Measurements from ENCODE around the gene PYY. TPM values are rescaled to one million over a fixed set of nuclear protein-coding genes. Genes with fewer than 3 reads are reported as not detected.

PYY gene
- total RNA-seq, 1 donor from 2014 or later: not detected

DNA sequence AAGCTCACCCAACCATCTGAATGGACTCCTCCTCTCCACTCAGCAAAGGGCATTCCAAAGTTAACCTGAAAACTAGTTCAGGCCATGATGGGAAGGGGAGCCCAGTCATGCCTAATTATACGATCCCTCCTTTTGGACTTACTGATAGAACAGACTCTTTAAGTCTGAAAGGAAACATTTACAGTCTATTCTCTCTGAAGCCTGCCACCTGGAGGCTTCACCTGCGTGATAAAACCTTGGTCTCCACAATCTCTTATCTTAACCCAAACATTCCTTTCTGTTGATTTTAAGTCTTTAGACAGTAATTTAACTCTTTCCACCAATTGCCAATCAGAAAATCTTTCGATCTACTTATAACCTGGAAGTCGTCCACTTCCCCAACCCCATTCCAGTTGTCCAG, 37.4 kb downstream of the PYY start:
- no peak for DNase-seq (ENCODE audit: low spot score)

DNA sequence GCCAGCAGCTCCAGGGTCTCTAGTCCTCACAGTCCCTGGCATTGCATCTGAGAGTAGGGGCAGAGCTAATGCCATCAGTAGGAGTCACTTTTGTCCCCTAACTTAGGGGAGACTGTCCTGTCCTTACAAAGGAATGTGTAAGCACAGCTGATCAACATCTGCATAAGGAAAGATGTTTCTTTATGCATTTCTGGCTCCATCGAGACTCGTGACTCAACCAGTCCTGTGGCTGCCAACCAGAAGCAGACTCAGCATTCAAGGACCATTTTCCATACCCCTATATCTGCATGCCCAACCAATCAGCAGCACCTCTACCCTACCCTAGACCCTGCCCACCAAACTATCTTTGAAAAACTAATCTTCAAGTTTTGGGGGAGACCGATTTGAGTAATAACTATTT, 38.2 kb downstream of the PYY start:
- DNase-seq (ENCODE audit: low spot score): no peak

DNA sequence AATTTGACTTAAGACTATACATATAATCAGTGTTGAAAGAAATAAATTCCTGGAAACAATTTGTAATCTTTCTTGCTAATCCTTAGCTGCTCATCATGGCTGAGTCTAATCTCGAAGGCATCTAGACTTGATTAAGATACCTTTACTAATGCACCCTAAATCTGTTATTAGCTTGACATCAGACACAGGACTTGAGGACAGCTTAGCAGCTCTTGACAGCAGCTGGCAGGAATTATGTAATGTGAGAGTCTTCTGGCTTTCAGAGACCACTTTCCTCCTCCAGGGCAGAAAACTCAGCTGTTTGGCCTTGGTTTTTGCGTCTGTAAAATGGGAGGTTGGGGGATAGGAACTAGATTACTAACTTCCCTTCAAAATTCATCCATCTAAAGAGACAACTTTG, 39.3 kb downstream of the PYY start:
- no peak for DNase-seq (ENCODE audit: low spot score)

DNA sequence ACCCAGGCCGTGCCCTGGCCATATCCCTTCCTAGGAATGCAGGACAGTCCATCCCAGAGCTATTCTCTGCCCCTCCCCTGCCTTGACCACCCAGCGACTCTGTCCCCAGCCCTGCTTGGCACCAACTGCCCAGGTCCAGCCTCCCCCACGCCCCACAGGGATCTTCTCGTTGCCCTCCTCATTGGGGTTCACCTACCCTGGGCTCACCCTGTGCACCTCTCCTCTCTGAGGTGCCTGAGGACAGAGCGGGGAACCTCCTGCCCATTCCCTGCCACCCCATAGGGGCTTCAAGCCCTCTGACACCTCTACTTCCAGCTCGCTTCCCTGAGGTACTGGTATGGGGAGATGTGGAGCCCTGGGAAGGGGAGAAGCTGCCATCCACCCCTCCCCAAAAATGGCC, 40.2 kb downstream of the PYY start:
- DNase-seq (ENCODE audit: low spot score): no peak

DNA sequence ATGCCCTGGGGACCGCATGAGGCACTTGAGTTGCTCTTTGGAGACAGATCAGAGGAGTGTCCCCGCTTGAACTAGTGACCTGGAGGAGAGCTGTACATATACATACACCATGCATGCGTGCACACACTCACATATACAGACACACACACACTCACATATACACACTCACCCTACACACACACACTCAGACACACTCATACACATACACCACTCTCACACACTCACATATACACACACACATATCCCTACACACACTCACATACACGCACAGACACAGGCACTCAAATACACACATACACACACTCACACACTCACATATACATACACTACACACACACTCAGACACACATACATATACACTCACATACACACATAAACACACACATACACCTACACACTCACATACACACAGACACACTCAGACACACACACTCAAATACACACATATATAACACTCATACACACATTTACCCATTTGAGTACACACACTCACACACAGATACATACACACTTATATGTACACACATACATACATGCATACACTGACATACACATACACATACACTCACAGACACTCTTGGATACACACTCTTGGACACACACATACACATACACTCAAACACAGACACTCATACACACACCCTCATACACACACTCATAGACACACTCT, 41.0 kb downstream of the PYY start:
- no peak for DNase-seq (ENCODE audit: low spot score)

DNA sequence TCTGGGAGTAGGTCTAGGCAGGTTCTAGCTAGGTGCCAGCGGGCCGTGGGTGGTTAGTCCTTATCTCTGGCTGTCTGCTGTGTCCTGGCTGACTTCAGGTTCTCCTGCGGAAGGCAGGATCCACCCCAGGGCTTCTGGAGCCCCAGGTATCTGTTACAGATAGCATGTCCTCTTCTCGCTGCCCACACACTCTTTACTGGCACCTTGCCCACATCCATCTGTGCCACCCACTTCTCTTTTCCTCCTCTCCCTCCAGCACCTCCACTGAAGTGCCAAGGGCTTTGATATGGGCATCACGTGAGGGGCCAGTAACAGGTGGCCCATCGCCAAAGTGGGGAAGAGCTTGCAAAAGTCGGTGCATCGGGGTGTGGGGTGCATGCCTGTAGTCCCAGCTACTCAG, 41.8 kb downstream of the PYY start:
- no peak for DNase-seq (ENCODE audit: low spot score)

DNA sequence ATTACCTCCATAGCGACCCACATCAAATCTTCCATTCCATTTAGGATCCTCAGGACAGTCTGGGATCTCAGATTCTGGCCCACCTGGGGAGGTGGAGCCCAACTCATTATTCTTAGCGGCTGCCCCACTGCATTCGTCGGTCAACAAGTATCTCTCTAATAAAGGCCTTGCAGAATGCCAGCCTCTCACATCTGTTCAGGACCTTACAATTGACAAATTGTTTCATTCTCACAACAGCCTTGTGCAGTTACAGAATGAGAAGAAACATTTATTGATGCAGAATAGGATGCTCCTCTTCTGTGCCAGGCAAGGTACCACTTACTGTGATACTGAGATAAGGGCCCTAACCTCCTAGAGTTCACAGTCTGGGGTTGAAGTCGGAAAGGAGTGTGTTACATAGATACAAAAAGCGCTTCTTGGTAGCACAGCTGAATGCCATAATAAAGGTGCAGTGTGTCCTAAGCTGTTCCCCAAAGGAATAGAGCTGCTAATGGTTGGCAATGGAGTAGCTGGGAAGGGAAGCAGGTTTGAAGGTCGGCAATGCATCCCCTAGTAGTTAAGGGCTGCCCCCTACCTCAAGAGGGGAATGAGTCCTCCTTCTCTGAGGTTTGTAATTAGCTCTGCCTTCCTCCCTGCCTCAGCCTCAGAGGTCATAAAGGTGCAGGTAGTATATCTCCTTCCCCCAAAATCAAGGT, 44.1 kb downstream of the PYY start:
- no peak for DNase-seq (ENCODE audit: low spot score)

DNA sequence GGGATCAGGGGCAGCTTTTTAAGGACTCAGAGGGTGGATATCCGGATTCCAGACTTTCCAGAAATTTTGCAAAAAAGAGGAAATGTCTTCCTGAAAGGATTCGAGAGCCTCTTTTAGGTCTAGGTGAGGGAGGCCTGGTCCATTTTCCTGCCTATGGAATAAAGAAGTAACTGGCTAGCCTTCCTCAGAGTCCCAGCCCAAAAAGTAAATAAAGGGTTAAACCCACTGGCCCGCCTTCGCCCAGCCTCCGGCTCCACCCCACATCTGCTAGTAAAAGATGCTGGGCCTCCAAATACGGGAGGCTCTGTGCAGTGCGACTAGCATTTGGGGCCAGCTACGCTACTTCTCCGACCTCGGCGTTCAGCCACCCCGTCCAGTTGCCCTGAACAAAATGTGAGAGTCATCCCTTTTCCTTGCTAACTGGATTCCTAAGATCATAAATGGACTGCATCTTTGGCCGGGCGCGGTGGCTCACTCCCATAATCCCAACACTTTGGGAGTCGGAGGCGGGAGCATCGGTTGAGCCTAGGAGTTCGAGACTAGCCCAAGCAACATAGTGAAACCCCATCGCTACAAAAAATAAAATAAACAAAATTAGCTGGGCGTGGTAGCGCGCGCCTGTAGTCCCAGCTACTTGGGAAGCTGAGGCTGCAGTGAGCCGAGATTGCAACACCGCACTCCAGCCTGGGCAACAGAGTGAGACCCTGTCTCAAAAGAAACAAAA, 45.6 kb downstream of the PYY start:
- peak; percentile 64 for DNase-seq (ENCODE audit: low spot score)

DNA sequence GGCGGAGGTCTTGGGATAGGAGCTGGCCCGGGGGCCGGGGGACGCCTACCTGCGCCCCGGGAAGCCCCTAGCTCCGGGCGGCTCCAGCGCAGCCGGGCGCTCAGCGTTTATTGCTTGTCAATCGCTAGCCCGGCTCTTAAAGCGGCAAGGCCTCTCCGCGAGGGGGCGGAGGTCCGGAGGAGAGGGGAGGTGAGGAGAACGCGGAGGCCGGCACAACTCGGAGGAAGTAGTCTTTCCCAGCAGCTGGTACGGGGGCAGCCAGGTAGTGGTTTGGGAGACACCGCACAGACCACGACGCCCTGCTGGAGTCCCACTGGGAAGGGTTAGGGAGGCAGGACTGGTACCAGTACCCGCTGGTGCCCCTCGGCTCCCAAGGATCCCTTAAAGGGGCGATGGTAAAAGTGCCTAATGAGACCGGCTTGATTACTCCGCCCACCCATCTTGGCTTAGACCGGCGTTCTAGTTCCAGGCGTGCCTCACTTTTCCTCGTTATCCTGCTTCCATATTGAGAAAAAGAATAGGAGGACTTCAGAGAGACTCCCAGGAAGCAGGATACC, 46.2 kb downstream of the PYY start, which contains the start of gene MPP2:
Gene MPP2 (minus strand): TSS at position 112 of the 557 bp plus-strand sequence. CDS start 3,076 bp downstream, outside the sequence.
- DNase-seq (ENCODE audit: low spot score): peak; percentile 53

DNA sequence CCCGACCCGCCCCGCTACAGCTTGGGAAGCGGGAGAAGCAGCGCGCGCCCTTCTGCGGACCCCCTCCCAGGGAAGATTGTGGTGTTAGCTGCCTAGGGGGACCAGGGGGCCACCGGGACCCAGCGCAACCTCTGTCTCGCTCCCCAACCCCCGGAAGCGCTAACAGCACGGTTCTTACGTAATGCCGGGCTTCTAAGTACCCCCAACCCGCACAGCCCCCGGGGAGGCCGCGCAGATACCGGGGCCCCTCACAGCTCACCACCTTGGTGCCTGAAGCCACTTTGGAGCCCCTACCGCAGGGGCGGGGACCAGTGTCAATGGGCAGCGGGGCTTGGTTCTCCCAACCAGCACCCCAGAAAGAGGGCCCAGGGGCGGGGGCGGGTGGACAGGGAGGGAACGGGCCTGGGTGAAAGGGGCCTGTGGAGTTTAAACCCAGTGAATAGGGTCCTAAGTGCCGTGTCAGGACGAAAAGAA, 46.8 kb downstream of the PYY start:
- no peak for DNase-seq (ENCODE audit: low spot score)

DNA sequence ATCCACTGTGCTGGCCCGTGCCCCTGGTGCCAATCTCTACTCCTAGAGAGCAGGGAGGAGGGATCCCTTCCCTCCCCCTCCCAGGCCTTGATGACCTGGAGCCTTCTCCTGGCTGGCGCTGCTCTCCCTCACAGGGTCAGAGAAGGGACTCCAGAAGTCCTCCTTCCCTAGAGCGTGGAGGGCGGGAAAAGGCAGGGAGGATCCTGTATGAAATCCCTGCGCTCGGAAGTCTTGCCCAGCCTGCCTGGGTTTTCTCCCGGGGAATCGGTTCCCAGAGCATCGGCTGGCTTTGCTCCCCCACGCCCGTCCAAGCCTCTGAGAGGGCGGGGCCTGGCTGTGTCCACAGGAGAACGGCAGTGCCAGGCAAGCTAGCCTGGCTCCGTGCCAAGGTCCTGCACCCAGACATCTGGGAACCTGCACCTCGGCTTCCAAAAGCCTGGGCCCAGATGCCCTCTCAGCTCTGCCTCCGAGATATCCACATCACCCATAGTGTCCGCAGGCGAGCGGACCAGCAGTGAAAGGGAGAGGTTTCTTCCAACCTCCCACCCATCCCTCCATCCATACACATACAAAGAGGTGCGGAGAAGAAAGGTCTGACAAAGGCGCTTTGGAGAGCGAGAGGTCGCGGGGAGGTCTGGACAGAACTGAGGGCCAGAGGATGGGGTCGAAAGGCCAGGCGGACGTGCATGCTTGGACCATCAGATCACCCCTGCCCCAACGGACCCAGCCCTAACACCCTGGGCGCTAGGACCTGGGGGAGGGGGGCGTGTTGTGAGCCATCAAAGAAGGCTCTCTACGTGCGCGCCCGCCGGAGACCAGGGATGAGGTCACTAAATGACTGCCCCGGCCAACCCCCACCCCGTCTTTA, 47.5 kb downstream of the PYY start:
- DNase-seq (ENCODE audit: low spot score): peak; percentile 56

DNA sequence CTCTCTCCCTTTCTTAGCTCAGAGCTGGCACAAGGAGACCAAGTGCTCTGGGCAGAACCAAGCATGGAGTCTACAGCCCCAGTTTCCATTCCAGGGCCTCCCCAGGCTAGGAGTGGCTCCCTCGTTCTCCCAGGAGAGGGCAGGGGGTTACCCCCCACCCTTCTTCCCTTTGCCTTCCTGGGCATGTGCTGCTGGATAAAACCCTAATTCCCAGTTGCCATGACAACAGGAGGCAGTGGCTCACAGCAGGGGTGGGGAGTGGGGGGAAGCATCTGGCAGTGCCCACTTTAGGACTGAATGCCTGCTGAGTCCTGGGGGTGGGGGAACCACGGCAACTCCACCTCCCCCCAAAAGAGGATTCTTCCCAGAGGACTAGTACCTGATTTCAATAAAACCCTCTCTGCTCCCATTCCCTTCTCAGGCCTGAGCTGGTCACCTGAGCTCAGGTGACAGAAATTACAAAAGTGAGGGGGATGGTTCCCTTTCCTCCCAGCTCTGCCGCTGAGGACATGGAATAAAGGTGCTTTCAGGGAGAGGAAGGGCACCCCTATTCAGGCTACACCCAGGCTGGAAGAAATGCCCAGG, 48.2 kb downstream of the PYY start:
- no peak for DNase-seq (ENCODE audit: low spot score)

Other genes starting within 250 kb of the PYY start
- not detected for gene SOST, start 195.1 kb downstream of the PYY start, total RNA-seq
- 127 TPM for gene DUSP3, start 175.0 kb downstream of the PYY start, total RNA-seq
- gene CFAP97D1, start 173.5 kb downstream of the PYY start, total RNA-seq: not detected
- 19.2 TPM for gene MPP3, start 120.8 kb downstream of the PYY start, total RNA-seq
- 1.5 TPM for gene CD300LG, start 106.8 kb downstream of the PYY start, total RNA-seq
- gene MPP2, start 46.4 kb downstream of the PYY start, total RNA-seq: 7.0 TPM
- gene PPY, start 11.5 kb downstream of the PYY start, total RNA-seq: not detected
- 3.6 TPM for gene NAGS, start 50.7 kb upstream of the PYY start, total RNA-seq
- gene TMEM101, start 61.0 kb upstream of the PYY start, total RNA-seq: 33.4 TPM
- gene LSM12, start 112.7 kb upstream of the PYY start, total RNA-seq: 47.3 TPM
- gene G6PC3, start 116.8 kb upstream of the PYY start, total RNA-seq: 62.3 TPM
- 87.4 TPM for gene HDAC5, start 169.7 kb upstream of the PYY start, total RNA-seq
- gene HROB, start 188.0 kb upstream of the PYY start, total RNA-seq: 1.0 TPM
- gene ASB16, start 216.8 kb upstream of the PYY start, total RNA-seq: 0.58 TPM
- gene TMUB2, start 233.0 kb upstream of the PYY start, total RNA-seq: 49.4 TPM
- 77.0 TPM for gene ATXN7L3, start 245.9 kb upstream of the PYY start, total RNA-seq